ENCODE results near the gene KCNJ11. TPM values are rescaled to one million over a fixed set of nuclear protein-coding genes. Genes with fewer than 3 reads are reported as not detected.
A peak's percentile ranks its signal among the peaks of the same experiment; 100 is the strongest.
"Not testable (repeated sequence)": the region's sequence is repeated elsewhere in the genome, so short reads cannot be mapped to it uniquely, and the experiment has no call there.

The KCNJ11 gene
- total RNA-seq, 3 donors from 2014 or later = 1.2 to 3.9 (median 1.6) TPM

DNA sequence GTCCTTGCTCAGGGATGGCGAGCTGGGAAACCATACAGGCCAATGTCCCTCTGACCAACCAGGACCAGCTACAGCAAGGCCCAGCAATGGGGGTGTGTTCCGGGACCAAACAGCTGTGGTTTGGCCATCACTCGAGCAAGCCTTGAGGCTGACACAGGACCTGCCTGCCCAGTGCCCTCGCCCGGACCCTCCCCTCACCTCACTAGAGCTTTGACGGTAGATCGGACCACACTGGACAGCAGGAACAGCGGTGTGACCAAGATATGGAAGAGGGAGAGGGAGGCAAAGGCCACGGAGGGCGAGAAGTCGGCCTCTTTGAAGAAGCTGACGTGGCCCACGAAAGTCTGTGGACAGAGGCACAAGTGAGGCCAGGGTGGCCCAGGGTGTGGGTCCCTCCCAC, 42.2 kb upstream of the KCNJ11 start:
- TF ChIP-seq, protein P1, sequence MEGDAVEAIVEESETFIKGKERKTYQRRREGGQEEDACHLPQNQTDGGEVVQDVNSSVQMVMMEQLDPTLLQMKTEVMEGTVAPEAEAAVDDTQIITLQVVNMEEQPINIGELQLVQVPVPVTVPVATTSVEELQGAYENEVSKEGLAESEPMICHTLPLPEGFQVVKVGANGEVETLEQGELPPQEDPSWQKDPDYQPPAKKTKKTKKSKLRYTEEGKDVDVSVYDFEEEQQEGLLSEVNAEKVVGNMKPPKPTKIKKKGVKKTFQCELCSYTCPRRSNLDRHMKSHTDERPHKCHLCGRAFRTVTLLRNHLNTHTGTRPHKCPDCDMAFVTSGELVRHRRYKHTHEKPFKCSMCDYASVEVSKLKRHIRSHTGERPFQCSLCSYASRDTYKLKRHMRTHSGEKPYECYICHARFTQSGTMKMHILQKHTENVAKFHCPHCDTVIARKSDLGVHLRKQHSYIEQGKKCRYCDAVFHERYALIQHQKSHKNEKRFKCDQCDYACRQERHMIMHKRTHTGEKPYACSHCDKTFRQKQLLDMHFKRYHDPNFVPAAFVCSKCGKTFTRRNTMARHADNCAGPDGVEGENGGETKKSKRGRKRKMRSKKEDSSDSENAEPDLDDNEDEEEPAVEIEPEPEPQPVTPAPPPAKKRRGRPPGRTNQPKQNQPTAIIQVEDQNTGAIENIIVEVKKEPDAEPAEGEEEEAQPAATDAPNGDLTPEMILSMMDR (IDR thresholded peaks at IDR 0.05) = no peak
- H3K36me3 ChIP-seq (ENCODE audit: low read depth) = no peaks in the 10 kb centered on the region
- DNase-seq (no peak), ATAC-seq (no peak)
- intact Hi-C loops (cut with DNase I, micrococcal nuclease) = no loop called here
- H3K4me3 ChIP-seq = no peak overlapping the region
- H3K4me1 ChIP-seq (ENCODE audit: low read depth) = no peaks in the 10 kb centered on the region
- H3K9me3 ChIP-seq = no peaks in the 10 kb centered on the region

GRCh38 chr11:17428925-17429324, 40.5 kb upstream of the KCNJ11 start:
- Histone ChIP-seq H3K9me3 (no peaks in the 10 kb centered on the region), H3K36me3 (ENCODE audit: low read depth) (no peaks in the 10 kb centered on the region), H3K4me3 (no peak overlapping the region), H3K4me1 (ENCODE audit: low read depth) (no peaks in the 10 kb centered on the region)
- ATAC-seq (no peak), DNase-seq (no peak)
- intact Hi-C loops (cut with DNase I, micrococcal nuclease) = no loop called here
- TF ChIP-seq, protein P1 (IDR thresholded peaks at IDR 0.05) = no peak

DNA sequence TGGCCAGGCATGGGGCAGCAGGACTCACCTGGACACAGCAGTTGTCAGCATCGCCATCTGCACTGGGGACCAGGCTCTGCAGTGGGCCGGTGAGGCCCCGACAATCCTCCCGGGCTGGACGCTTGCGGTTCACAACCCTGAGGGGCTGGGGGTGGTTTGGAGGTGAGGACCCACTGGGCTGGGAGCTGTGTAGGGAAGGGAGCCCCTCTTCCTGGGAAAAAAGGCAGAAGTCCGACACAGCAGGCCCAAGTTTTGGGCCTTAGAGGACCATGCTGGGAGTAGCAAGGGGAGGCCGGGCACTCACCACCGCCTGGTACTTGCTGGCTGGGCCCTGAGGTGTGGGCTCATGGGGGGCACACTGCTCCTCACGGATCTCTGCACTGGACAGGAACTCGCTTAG, 39.8 kb upstream of the KCNJ11 start:
- H3K36me3 ChIP-seq (ENCODE audit: low read depth) = no peaks in the 10 kb centered on the region
- H3K4me3 ChIP-seq = no peak overlapping the region
- ATAC-seq (no peak), DNase-seq (no peak)
- H3K4me1 ChIP-seq (ENCODE audit: low read depth) = no peaks in the 10 kb centered on the region
- no peaks in the 10 kb centered on the region for H3K9me3 ChIP-seq
- intact Hi-C loops (cut with DNase I, micrococcal nuclease) = no loop called here
- TF ChIP-seq, protein P1 (IDR thresholded peaks at IDR 0.05) = no peak

GRCh38 chr11:17426233-17426632, 37.8 kb upstream of the KCNJ11 start:
- DNase-seq; intact Hi-C loops (cut with DNase I, micrococcal nuclease); ATAC-seq; H3K36me3 ChIP-seq (ENCODE audit: low read depth); H3K9me3 ChIP-seq; H3K4me1 ChIP-seq (ENCODE audit: low read depth); H3K4me3 ChIP-seq: not testable (repeated sequence)

DNA sequence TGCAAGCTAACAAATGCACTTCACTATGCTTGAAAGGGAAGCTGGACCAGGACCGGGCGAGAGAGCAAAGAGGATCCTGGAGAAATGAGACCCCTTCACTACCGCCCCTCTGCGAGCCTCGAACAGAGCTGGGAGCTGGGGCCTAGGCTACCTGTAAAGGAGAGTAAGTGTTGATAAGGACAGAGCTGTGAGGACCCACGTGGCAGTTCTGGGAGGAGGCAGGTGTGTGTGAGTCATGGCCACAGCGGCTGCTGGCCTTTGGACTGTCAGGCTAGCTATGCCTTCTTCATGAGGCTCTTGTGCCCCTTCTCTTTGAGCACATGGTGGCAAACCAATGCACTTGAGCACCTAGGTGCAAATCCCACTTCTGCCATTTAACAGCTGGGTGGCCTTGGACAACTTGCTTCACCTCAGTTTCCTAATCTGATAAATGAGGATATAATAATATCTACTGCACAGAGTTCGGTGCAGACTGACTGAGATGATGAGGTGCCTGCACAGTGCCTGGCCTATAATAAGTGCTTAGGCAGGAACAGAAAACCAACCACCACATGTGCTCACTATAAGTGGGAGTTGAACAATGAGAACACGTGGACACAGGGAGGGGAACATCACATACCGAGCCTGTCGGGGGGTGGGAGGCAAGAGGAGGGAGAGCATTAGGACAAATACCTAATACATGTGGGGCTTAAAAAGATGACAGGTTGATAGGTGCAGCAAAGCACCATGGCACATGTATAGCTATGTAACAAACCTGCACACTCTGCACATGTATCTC, 35.3 kb upstream of the KCNJ11 start:
- Histone ChIP-seq H3K36me3 (ENCODE audit: low read depth) (no peaks in the 10 kb centered on the region), H3K4me1 (ENCODE audit: low read depth) (no peaks in the 10 kb centered on the region), H3K9me3 (no peaks in the 10 kb centered on the region), H3K4me3 (no peak overlapping the region)
- TF ChIP-seq, protein P1 (IDR thresholded peaks at IDR 0.05) = no peak
- intact Hi-C loops (cut with DNase I, micrococcal nuclease) = no loop called here
- ATAC-seq (peak; percentile 99), DNase-seq (peak; percentile 66 to 75 (median 73))

GRCh38 chr11:17421781-17422180, 33.3 kb upstream of the KCNJ11 start:
- TF ChIP-seq, protein P1 (IDR thresholded peaks at IDR 0.05) = no peak
- no peak for ATAC-seq
- no peaks in the 10 kb centered on the region for H3K36me3 ChIP-seq (ENCODE audit: low read depth)
- no peak overlapping the region for H3K4me3 ChIP-seq
- H3K9me3 ChIP-seq = no peaks in the 10 kb centered on the region
- DNase-seq = peak in 1 of 3 donors; percentile 7
- no peaks in the 10 kb centered on the region for H3K4me1 ChIP-seq (ENCODE audit: low read depth)
- intact Hi-C loops (cut with DNase I, micrococcal nuclease) = no loop called here

Measured in mucosa of descending colon (tissue), 3 donors.